Measurements from ENCODE around the gene TSTD1. TPM values are rescaled to one million over a fixed set of nuclear protein-coding genes. Genes with fewer than 3 reads are reported as not detected.
"Not testable (repeated sequence)": the region's sequence is repeated elsewhere in the genome, so short reads cannot be mapped to it uniquely, and the experiment has no call there.

TSTD1 gene
- polyA plus RNA-seq, 3 donors: 9.9 to 20.3 (median 11.8) TPM

GRCh38 chr1:160996178-160996577 is 42.6 kb downstream of the TSTD1 start:
- H3K4me3 Mint-ChIP-seq: no peak overlapping the region
- intact Hi-C loops (cut with micrococcal nuclease): loop anchor here in 1 of 2 donors (10.0 kb wide), 2 partner anchors 59 to 149 kb away; no protein-coding TSS in a partner anchor
- Histone ChIP-seq H3K4me1 (ENCODE audit: control insufficient read depth in 1 of 2, insufficient read depth in 2 of 2, low read length in 2 of 2) (peaks cover 4 to 5% of the 10 kb centered on the region in 2 donors), H3K27me3 (ENCODE audit: control insufficient read depth in 2 of 2, insufficient read depth in 2 of 2, low read length in 2 of 2) (no peaks in the 10 kb centered on the region), H3K79me2 (ENCODE audit: insufficient read depth, low read length) (no peaks in the 10 kb centered on the region), H4K20me1 (ENCODE audit: insufficient read depth, low read length) (no peaks in the 10 kb centered on the region), H2AFZ (ENCODE audit: insufficient read depth, low read depth, low read length, poor library complexity, severe bottlenecking) (no peak overlapping the region), H3K27ac (ENCODE audit: low read depth in 1 of 2, low read length in 2 of 2) (no peak overlapping the region), H3K9ac (ENCODE audit: insufficient read depth, low read length, poor library complexity, severe bottlenecking) (no peak overlapping the region), H3K4me3 (replicated peaks in 1 of 3; ENCODE audit: low read depth in 2 of 3, low read length in 3 of 3) (no peak overlapping the region), H3K36me3 (replicated peaks in 1 of 2; ENCODE audit: control insufficient read depth in 1 of 2, insufficient read depth in 2 of 2, low read length in 2 of 2) (peaks cover 31 to 36% of the 10 kb centered on the region in 2 donors), H3K4me2 (replicated peaks; ENCODE audit: extremely low read depth, low read length, poor library complexity, severe bottlenecking) (no peak overlapping the region), H3K9me3 (replicated peaks in 1 of 2; ENCODE audit: control insufficient read depth in 1 of 2, insufficient read depth in 1 of 2, low read length in 2 of 2) (no peaks in the 10 kb centered on the region)
- no peaks in the 10 kb centered on the region for H3K9me3 Mint-ChIP-seq
- H3K36me3 Mint-ChIP-seq: peaks cover 38 to 49% of the 10 kb centered on the region in 2 donors
- DNase-seq: peak in 1 of 3 donors; percentile 41
- WGBS (ENCODE audit: insufficient coverage): 100% methylated on average over 3 of the region's 3 CpGs
- H3K4me1 Mint-ChIP-seq: peaks cover 7% of the 10 kb centered on the region
- no peak for TF ChIP-seq CTCF (IDR thresholded peaks at IDR 0.05)
- peaks cover 0 to 1% (median 0%) of the 10 kb centered on the region in 3 donors for H3K27me3 Mint-ChIP-seq (ENCODE audit: low read depth in 3 of 3)
- no peak overlapping the region for H3K27ac Mint-ChIP-seq

- H3K27ac ChIP-seq (ENCODE audit: low read depth in 1 of 2, low read length in 2 of 2): no peak overlapping the region
- peaks cover 11 to 14% of the 10 kb centered on the region in 2 donors for H3K4me1 ChIP-seq (ENCODE audit: control insufficient read depth in 1 of 2, insufficient read depth in 2 of 2, low read length in 2 of 2)
- H3K4me2 ChIP-seq (replicated peaks; ENCODE audit: extremely low read depth, low read length, poor library complexity, severe bottlenecking): no peak overlapping the region
- H3K27me3 ChIP-seq (ENCODE audit: control insufficient read depth in 2 of 2, insufficient read depth in 2 of 2, low read length in 2 of 2): no peaks in the 10 kb centered on the region
- peak in 2 of 3 donors; percentile 12 to 26 for DNase-seq
- Mint-ChIP-seq H3K27me3 (ENCODE audit: low read depth in 3 of 3) (peaks cover 1 to 3% (median 2%) of the 10 kb centered on the region in 3 donors), H3K4me1 (peaks cover 15% of the 10 kb centered on the region), H3K36me3 (peaks cover 13 to 24% of the 10 kb centered on the region in 2 donors), H3K4me3 (no peak overlapping the region), H3K9me3 (no peaks in the 10 kb centered on the region), H3K27ac (no peak overlapping the region)
- TF ChIP-seq CTCF (IDR thresholded peaks at IDR 0.05): peak; percentile 30
- no peaks in the 10 kb centered on the region for H3K79me2 ChIP-seq (ENCODE audit: insufficient read depth, low read length)
- no peak overlapping the region for H3K9ac ChIP-seq (ENCODE audit: insufficient read depth, low read length, poor library complexity, severe bottlenecking)
- intact Hi-C loops (cut with micrococcal nuclease): loop anchor here in 1 of 2 donors (5.0 to 10.0 kb wide), 3 partner anchors 61 to 161 kb away; no protein-coding TSS in a partner anchor
- WGBS (ENCODE audit: insufficient coverage): 8% methylated on average over 2 of the region's 14 CpGs
- H2AFZ ChIP-seq (ENCODE audit: insufficient read depth, low read depth, low read length, poor library complexity, severe bottlenecking): no peak overlapping the region
- no peaks in the 10 kb centered on the region for H3K9me3 ChIP-seq (replicated peaks in 1 of 2; ENCODE audit: control insufficient read depth in 1 of 2, insufficient read depth in 1 of 2, low read length in 2 of 2)
- no peaks in the 10 kb centered on the region for H4K20me1 ChIP-seq (ENCODE audit: insufficient read depth, low read length)
- peaks cover 8 to 11% of the 10 kb centered on the region in 2 donors for H3K36me3 ChIP-seq (replicated peaks in 1 of 2; ENCODE audit: control insufficient read depth in 1 of 2, insufficient read depth in 2 of 2, low read length in 2 of 2)
- H3K4me3 ChIP-seq (replicated peaks in 1 of 3; ENCODE audit: low read depth in 2 of 3, low read length in 3 of 3): no peak overlapping the region
Measured at GRCh38 chr1:160993544-160994193, 45.1 kb downstream of the TSTD1 start.

GRCh38 chr1:160992036-160992435 is 46.7 kb downstream of the TSTD1 start:
- H3K4me3 ChIP-seq (replicated peaks in 1 of 3; ENCODE audit: low read depth in 2 of 3, low read length in 3 of 3); H4K20me1 ChIP-seq (ENCODE audit: insufficient read depth, low read length); H3K9me3 ChIP-seq (replicated peaks in 1 of 2; ENCODE audit: control insufficient read depth in 1 of 2, insufficient read depth in 1 of 2, low read length in 2 of 2); H3K27me3 ChIP-seq (ENCODE audit: control insufficient read depth in 2 of 2, insufficient read depth in 2 of 2, low read length in 2 of 2); H3K79me2 ChIP-seq (ENCODE audit: insufficient read depth, low read length); H3K27ac Mint-ChIP-seq; H3K4me1 ChIP-seq (ENCODE audit: control insufficient read depth in 1 of 2, insufficient read depth in 2 of 2, low read length in 2 of 2); H2AFZ ChIP-seq (ENCODE audit: insufficient read depth, low read depth, low read length, poor library complexity, severe bottlenecking); H3K27ac ChIP-seq (ENCODE audit: low read depth in 1 of 2, low read length in 2 of 2); H3K4me1 Mint-ChIP-seq; H3K4me3 Mint-ChIP-seq; DNase-seq; H3K9me3 Mint-ChIP-seq; H3K9ac ChIP-seq (ENCODE audit: insufficient read depth, low read length, poor library complexity, severe bottlenecking); H3K4me2 ChIP-seq (replicated peaks; ENCODE audit: extremely low read depth, low read length, poor library complexity, severe bottlenecking); H3K27me3 Mint-ChIP-seq (ENCODE audit: low read depth in 3 of 3); H3K36me3 ChIP-seq (replicated peaks in 1 of 2; ENCODE audit: control insufficient read depth in 1 of 2, insufficient read depth in 2 of 2, low read length in 2 of 2): not testable (repeated sequence)
- no CpG with 5 or more reads among the region's 4 CpGs for WGBS (ENCODE audit: insufficient coverage)
- peaks cover 1 to 12% of the 10 kb centered on the region in 2 donors for H3K36me3 Mint-ChIP-seq
- intact Hi-C loops (cut with micrococcal nuclease): loop anchor here in 1 of 2 donors (5.0 to 10.0 kb wide), 3 partner anchors 63 to 160 kb away; no protein-coding TSS in a partner anchor

Data from CD14-positive monocyte (primary cell).